ENCODE data around the gene ZC3H12A. TPM values are rescaled to one million over a fixed set of nuclear protein-coding genes. Genes with fewer than 3 reads are reported as not detected.

Gene ZC3H12A
- total and polyA plus RNA-seq, 10 of the 15 experiments (the other 5 are each of a cell fraction or from before 2014, with no cell fraction given): 0.35 to 30.2 (median 13.8) TPM

GRCh38 chr1:37479255-37480124 is 5.1 kb downstream of the ZC3H12A start (continued):
- TF ChIP-seq MLLT1 (IDR thresholded peaks at IDR 0.05): peak; percentile 72
- TF ChIP-seq RAD21 (IDR thresholded peaks at IDR 0.05; ENCODE audit: insufficient read depth, low read depth, low read length): no peak
- TF ChIP-seq TARDBP (IDR thresholded peaks at IDR 0.05; ENCODE audit: borderline replicate concordance): no peak
- peak; percentile 90 for TF ChIP-seq TCF3 (IDR thresholded peaks at IDR 0.05; ENCODE audit: borderline replicate concordance, insufficient read depth, low read depth, low read length)
- no peak for TF ChIP-seq YBX1 (IDR thresholded peaks at IDR 0.05)
- no peak for TF ChIP-seq HDAC2 (IDR thresholded peaks at IDR 0.05)
- TF ChIP-seq CBFB (IDR thresholded peaks at IDR 0.05; ENCODE audit: low read depth): peak; percentile 75
- no peak for TF ChIP-seq SPI1 (IDR thresholded peaks at IDR 0.05; ENCODE audit: borderline replicate concordance, insufficient read depth, low read depth, low read length)
- TF ChIP-seq ZNF207 (IDR thresholded peaks at IDR 0.05; ENCODE audit: borderline replicate concordance): no peak; the same call in 1 of the 2 replicates
- TF ChIP-seq MEF2B (IDR thresholded peaks at IDR 0.05; ENCODE audit: partially characterized antibody, poor library complexity, severe bottlenecking): peak; percentile 66
- 0 out of 2 replicates have a peak, but pooled peaks have one; percentile 35 for TF ChIP-seq ELK1 (IDR thresholded peaks at IDR 0.05; ENCODE audit: low read depth, low read length)
- no peak for TF ChIP-seq CBX3 (IDR thresholded peaks at IDR 0.05; ENCODE audit: borderline replicate concordance, low read depth)
- peak; percentile 30; the same call in 1 of the 2 replicates for TF ChIP-seq EED (IDR thresholded peaks at IDR 0.05; ENCODE audit: low read depth)
- peak; percentile 67 for TF ChIP-seq TCF12 (IDR thresholded peaks at IDR 0.05; ENCODE audit: low read depth, low read length)
- TF ChIP-seq EGR1 (IDR thresholded peaks at IDR 0.05; ENCODE audit: borderline replicate concordance in 1 of 2, low read depth in 2 of 2, low read length in 2 of 2): peak; percentile 62 to 98
- TF ChIP-seq EZH2 (IDR thresholded peaks at IDR 0.05; ENCODE audit: borderline replicate concordance, control insufficient read depth, low read depth, low read length): no peak
- 0 out of 2 replicates have a peak, but pooled peaks have one; percentile 39 for TF ChIP-seq PRDM15 (CRISPR knock-in tag; IDR thresholded peaks at IDR 0.05)
- TF ChIP-seq SIN3A (IDR thresholded peaks at IDR 0.05; ENCODE audit: low read depth, low read length): peak; percentile 38
- TF ChIP-seq ZNF384 (IDR thresholded peaks at IDR 0.05; ENCODE audit: borderline replicate concordance, low read depth, low read length): no peak
- TF ChIP-seq DPF2 (IDR thresholded peaks at IDR 0.05): peak; percentile 43; the same call in 1 of the 2 replicates
- TF ChIP-seq CREB1 (IDR thresholded peaks at IDR 0.05; ENCODE audit: low read depth): no peak
- no peak for TF ChIP-seq SRF (IDR thresholded peaks at IDR 0.05; ENCODE audit: low read depth in 2 of 2, low read length in 2 of 2)
- TF ChIP-seq LARP7 (IDR thresholded peaks at IDR 0.05): no peak
- no peak for TF ChIP-seq NFIC (IDR thresholded peaks at IDR 0.05; ENCODE audit: low read depth, low read length)
- TF ChIP-seq GABPA (IDR thresholded peaks at IDR 0.05; ENCODE audit: low read depth): no peak

All from GM12878 (cell line).